CD4-positive, alpha-beta T cell treated with Interleukin-1 beta for 1 hour (primary cell): ENCODE data around the gene LGALS14.
"Not testable (repeated sequence)": the region's sequence is repeated elsewhere in the genome, so short reads cannot be mapped to it uniquely, and the experiment has no call there.

Experiments
- DNase-seq, 2 donors: peaks; one replicate each; pipeline ENCODE4 v3.0.0-alpha.2; 2020 to 2022

The LGALS14 gene

GRCh38 chr19:39696387-39696786 lies 7.9 kb upstream of the LGALS14 start:
- no peak for DNase-seq

DNA sequence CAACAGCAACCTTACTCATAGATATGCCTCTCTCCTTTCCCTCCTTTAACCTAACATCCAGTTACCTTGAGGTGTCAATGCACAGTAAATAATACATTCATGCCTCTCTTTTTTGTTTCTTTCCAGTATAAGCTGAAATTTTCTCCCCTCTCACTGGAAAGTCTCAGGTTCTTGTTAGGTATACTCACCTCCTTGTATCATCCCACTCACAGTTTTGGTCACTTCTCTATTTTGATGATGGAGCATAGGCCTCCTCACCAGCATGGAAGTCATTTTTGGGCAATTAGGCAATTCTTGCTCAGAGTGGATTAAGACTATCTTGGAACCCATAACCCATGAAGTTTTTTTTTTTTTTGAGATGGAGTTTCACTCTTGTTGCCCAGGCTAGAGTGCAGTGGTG lies 5.7 kb upstream of the LGALS14 start:
- no peak for DNase-seq

DNA sequence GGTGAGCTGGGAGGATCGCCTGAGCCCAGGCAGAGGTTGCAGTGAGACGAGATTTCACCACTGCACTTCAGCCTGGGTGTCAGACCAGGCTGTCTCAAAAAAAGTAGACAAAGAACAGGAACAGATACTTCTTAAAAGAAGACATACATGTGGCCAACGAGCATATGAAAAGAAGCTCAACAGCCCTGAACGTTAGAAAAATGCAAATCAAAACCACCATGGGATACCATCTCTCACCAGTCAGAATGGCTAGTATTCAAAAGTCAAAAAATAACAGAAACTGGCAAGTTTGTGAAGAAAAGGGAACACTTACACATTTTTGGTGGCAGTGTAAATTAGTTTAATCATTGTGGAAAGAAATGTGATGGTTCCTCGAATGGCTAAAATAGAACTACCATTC lies 3.0 kb upstream of the LGALS14 start:
- no peak for DNase-seq

DNA sequence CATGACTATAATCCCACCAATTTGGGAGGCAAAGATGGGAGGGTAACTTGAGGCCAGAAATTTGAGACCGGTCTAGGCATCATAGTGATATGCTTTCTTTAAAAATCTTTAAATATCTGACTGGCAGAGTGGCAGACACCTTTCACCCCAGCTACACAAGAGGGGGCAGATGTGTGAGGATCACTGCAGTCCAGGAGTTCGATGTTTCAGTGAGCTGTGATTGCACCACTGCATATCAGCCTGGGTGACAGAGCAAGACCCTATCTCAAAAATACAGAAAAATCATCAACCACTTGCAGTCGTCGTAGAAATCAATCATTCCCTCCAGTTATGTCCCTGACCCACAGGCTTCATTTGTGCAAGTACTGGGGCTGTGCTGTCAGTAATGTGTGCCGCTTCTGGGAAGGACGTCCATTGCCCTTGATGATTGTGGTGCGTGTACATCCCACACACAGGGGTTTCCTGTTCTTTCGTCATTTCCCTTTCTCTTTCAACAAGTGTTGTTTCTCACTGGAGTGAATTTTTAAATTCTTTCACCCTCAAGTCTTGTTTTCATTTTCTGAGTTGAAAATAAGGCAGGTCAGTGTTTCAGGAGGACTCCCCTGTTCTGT lies 1.4 kb downstream of the LGALS14 start:
- peak in 1 of 2 donors; percentile 39 for DNase-seq

DNA sequence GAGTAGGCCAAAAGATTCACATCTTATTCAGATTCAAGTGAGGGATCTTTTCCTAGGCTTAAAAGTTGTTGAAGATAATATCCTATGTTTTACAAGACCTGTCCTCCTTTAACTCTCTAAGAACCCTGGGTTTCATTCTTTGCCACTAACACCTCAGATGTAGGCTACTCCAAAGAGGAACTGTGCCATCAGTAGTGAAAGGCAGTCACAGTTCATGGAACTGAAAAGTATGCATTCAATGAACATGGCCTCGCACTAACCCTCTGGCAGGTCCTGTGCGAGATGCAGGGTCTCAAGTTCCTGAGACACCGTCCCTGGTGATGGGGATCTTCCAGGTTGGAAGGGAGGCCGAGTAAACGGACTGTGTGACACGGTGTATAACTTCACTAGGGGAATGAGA lies 4.3 kb downstream of the LGALS14 start:
- no peak for DNase-seq

GRCh38 chr19:39709026-39709872 lies 5.0 kb downstream of the LGALS14 start:
- DNase-seq: no peak

DNA sequence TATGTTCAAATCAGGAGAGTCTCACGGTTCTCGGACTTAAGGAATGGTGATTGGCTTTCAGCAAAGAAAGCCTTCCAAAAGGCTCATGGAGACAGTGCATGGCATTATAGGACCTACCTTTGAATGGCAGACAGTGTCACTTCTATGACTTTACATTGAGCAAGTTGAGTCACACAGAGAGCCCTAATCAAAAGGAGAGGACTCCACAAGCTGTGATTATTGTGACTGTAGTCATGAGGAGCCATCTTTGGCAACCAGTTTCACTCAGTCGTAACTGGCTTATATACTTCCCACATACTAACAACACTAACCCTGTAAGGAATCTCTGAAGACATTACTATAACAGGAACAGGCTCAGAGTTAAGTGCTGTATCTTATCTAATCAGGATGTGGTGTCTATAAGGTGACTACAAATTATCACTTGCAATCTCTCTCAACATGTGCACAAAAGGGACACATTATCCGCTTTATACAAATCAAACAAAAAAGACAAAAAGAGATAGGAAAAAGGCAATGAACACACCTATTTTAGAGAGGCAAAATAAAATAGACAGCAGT lies 6.1 kb downstream of the LGALS14 start:
- peak in 1 of 2 donors; percentile 3 for DNase-seq

DNA sequence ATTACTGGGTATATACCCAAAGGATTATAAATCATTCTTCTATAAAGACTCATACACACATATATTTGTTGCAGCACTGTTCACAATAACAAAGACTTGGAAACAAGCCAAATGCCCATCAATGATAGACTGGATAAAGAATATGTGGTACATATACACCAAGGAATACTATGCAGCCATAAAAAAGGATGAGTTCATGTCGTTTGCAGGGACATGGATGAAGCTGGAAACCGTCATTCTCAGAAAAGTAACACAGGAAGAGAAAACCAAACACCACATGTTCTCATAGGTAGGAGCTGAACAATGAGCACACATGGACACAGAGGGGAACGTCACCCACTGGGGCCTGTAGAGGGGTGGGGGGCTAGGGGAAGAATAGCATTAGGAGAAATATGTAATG lies 15.9 kb downstream of the LGALS14 start:
- DNase-seq: not testable (repeated sequence)

DNA sequence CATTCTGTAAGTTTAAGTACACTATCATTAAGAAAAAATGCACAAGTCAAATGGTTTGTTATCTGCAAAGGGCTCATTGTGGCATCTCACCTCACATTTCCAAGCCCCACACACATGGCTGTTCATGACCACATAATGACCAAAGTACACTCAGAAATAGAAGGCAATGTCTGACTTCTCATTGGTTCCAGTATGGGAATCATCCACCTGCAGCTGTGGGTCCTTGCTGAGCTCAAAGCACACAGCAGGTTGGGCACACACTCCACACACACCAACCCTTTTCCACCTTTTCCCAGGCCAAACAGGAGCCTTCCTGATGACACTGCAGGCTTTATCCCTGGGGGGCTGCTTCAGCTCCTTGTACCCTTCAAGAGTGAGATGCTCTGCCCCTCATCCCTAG lies 21.7 kb downstream of the LGALS14 start:
- no peak for DNase-seq

DNA sequence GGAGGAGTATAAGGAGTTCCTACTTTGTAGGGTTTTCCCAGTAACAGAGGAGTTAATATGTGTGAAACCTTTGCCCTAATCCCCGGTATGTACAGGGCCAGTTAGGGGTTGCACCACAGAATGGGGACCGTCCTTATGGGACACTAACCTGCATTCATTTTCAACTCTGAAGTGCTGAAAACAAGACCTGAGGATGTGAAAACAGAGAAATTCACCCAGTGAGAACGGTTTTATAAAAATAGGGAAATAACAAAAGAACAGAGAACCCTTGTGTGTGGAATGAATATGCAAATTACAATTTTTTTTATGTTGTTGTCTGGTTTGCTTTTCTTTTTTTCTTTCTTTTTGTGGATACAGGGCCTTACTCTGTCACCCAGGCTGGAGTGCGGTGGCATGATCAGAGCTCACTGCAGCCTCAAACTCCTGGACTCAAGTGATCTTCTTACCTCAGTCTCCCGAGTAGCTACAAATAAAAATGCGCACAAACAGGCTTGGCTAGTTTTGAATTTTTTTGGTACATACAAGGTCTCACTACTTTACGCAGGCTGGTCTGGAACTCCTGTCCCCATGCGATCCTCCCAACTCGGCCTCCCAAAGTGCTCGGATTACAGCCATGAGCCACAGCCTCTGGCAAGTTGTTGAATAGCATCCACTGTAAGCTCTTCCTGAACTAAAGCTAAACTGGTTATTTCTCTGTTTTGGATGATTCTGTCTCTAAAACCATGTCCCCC lies 23.0 kb downstream of the LGALS14 start:
- no peak for DNase-seq

DNA sequence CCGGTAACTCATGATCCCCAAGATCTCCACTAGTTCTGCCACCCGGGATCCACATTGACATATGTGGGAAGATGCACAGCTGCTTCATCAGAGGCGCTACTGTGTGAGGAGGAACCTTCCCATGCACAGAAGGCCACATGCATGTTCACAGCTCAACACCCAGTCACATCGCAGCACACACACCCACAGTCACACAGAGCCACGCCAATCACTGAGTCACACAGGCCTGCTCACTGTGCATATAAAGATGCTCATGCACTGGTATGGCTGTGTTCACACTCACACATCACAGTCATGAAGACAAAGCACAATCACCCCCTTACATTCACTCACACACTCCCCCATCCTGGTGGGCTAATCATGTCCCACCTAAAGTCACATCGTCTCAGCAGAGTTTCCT lies 23.8 kb downstream of the LGALS14 start:
- DNase-seq: no peak

DNA sequence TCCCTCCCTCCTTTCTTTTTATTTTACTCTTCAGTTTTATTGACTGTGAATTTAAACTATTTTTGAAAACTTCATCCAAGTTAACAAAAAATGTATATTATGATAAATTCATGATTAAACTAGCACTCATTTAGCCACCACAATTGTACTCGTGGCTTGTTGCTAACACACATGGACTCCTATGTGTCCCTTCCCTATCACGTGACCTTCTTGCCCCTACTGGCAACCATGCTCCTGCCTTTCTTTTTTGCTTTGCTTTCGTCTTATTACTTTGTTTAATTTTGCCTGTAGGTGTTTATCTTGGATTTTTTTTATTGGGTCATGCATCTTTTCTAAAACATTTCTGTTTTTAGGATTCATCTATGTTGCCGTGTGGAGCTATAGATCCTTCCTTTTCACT lies 25.3 kb downstream of the LGALS14 start:
- DNase-seq: no peak

GRCh38 chr19:39731685-39732084 lies 27.4 kb downstream of the LGALS14 start:
- DNase-seq: no peak

- no peak for DNase-seq
Measured at GRCh38 chr19:39733841-39734240, 29.6 kb downstream of the LGALS14 start.

GRCh38 chr19:39735688-39736087 lies 31.4 kb downstream of the LGALS14 start:
- DNase-seq: no peak

GRCh38 chr19:39736088-39736487 lies 31.8 kb downstream of the LGALS14 start:
- DNase-seq: no peak

GRCh38 chr19:39737351-39737750 lies 33.1 kb downstream of the LGALS14 start:
- no peak for DNase-seq

GRCh38 chr19:39737891-39738290 lies 33.6 kb downstream of the LGALS14 start, which contains the start of gene CLC:
Gene CLC (minus strand): TSS chr19:39738029. CDS start chr19:39737952, 77 bp downstream.
- no peak for DNase-seq

- DNase-seq: no peak
Measured at GRCh38 chr19:39738814-39739213, 34.5 kb downstream of the LGALS14 start.

- no peak for DNase-seq
Measured at GRCh38 chr19:39740395-39740794, 36.1 kb downstream of the LGALS14 start.

- no peak for DNase-seq
Measured at GRCh38 chr19:39745643-39746042, 41.4 kb downstream of the LGALS14 start.

DNA sequence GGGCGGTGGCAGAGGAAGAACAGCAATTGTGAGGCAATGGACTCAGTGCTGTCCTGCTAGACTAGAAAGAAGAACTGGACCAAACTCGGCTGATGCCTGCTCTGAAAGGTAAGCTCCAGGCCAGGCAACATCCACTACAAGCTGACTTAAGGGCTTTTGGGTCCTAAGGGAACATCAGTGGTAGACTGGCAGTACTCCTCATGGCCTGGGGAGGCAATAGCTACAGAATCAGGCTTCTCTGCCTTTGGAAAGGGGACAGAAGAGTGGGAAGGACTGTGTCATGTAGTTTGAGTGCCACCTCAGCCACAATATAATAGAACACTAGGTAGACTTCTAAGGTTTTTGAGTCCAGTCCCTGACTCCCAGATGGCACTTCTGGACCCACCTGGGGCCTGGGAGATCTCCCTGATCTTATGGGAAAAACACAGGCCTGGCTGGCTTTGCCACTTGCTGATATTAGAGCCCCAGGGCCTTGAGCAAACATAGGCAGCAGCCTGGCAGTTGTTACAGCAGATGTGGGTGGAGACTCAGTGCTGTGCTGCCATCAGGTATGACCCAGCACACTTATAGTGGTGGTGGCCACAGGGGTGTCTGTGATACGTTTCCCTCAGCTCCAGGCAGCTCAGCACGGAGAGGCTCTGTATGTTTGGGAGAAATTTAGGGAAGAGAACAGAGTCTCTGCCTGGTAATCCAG lies 42.7 kb downstream of the LGALS14 start:
- DNase-seq: no peak

DNA sequence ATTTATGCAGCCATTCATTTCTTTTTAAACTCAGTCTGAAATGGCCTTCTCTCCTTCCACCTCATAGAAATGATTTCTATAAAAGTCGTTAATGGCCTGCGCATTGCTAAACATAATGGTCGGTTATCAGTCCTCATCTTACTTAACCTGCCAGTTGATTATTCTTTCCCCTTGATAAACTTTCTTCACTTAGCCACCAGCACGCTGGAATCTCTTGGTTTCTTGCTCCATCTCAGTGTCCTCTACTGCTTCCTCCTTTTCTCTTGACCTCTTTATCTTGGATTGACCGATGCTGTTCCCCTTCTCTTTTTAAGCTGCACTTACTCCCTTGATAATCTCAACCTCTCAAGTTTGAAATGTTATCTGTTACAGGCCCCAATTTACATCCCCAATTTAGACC lies 45.7 kb downstream of the LGALS14 start:
- no peak for DNase-seq
